Placental pericyte (primary cell): Measurements from ENCODE around the gene CLDN7. TPM values are rescaled to one million over a fixed set of nuclear protein-coding genes. Genes with fewer than 3 reads are reported as not detected.

Source experiments
- small RNA-seq: library from RNA; depleted of rRNA; stranded (forward); fragments of <200 nt; gene quantifications from one replicate; pipeline ENCODE3, GENCODE V24; 2012; ENCODE audit warnings: low replicate concordance
- total RNA-seq: library from RNA; depleted of rRNA; stranded (reverse); fragments of >200 nt; gene quantifications from 2 replicates; pipeline ENCODE4 v1.2.3, GENCODE V29; 2012

Gene CLDN7, protein sequence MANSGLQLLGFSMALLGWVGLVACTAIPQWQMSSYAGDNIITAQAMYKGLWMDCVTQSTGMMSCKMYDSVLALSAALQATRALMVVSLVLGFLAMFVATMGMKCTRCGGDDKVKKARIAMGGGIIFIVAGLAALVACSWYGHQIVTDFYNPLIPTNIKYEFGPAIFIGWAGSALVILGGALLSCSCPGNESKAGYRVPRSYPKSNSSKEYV
- 2.6 and 7.4 TPM in 2 replicates for total RNA-seq

DNA sequence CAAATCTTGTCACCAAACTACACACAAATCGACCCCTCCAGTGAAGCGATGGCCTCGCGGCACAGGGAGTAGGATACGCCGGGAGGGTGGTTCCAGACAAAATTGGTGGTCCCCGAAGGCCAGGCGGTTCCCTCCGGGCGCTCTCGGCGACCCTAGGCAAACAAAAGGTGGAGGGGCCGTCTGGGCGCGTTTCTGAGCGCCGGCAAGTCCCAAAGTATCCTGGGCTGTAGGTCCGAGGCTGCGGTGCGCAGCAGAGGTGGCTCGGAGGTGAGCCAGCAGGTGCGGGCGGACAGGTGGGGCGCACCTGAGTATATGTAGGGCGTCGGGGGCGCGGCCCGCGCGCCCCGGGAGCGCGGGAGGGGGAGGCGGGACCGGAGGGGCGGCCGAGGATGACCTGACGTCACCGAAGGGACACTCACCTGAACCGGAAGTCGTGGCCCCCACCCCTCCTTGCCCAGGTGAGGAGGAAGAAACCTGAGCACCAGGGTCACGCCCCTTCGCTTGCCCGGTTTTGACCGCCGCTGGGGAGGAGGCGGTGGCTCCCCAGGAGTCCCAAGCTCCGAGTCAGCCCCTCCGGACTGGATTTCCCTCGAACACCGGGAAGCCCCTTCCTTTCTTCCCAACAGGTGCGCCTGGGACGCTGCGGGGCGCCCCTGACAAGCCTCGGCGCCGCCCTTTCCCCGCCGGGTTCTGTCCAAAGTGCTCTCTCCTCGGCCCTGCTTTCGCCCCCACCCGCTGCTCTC is at the start of gene CLDN7:
Gene CLDN7 (minus strand): TSS at position 287 of the 743 bp plus-strand sequence. CDS start 435 bp downstream, outside the sequence.

GRCh38 chr17:7306911-7307685 is 44.8 kb upstream of the CLDN7 start, which contains the start of gene EIF5A:
Gene EIF5A, plus strand, starts transcription at chr17:7307628. Its CDS starts 2,008 bp downstream, at chr17:7309636.

GRCh38 chr17:7294614-7295153 is 32.4 kb upstream of the CLDN7 start, which contains the start of gene YBX2:
Gene YBX2, minus strand, starts transcription at chr17:7294639. Its CDS starts 139 bp downstream, at chr17:7294500.

DNA sequence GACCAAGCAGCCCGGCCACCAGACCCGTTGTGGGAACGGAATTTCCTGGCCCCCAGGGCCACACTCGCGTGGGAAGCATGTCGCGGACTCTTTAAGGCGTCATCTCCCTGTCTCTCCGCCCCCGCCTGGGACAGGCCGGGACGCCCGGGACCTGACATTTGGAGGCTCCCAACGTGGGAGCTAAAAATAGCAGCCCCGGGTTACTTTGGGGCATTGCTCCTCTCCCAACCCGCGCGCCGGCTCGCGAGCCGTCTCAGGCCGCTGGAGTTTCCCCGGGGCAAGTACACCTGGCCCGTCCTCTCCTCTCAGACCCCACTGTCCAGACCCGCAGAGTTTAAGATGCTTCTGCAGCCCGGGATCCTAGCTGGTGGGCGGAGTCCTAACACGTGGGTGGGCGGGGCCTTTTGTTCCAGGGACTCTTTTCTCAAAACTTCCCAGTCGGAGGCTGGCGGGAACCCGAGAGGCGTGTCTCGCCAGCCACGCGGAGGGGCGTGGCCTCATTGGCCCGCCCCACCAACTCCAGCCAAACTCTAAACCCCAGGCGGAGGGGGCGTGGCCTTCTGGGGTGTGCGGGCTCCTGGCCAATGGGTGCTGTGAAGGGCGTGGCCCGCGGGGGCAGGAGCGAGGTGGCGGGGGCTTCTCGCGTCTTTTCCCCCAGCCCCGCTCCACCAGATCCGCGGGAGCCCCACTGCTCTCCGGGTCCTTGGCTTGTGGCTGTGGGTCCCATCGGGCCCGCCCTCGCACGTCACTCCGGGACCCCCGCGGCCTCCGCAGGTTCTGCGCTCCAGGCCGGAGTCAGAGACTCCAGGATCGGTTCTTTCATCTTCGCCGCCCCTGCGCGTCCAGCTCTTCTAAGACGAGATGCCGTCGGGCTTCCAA is 19.0 kb upstream of the CLDN7 start, which contains the start of gene SLC2A4:
Gene SLC2A4 (plus strand): TSS at position 645 of the 879 bp plus-strand sequence. CDS start 217 bp downstream, at position 862.

DNA sequence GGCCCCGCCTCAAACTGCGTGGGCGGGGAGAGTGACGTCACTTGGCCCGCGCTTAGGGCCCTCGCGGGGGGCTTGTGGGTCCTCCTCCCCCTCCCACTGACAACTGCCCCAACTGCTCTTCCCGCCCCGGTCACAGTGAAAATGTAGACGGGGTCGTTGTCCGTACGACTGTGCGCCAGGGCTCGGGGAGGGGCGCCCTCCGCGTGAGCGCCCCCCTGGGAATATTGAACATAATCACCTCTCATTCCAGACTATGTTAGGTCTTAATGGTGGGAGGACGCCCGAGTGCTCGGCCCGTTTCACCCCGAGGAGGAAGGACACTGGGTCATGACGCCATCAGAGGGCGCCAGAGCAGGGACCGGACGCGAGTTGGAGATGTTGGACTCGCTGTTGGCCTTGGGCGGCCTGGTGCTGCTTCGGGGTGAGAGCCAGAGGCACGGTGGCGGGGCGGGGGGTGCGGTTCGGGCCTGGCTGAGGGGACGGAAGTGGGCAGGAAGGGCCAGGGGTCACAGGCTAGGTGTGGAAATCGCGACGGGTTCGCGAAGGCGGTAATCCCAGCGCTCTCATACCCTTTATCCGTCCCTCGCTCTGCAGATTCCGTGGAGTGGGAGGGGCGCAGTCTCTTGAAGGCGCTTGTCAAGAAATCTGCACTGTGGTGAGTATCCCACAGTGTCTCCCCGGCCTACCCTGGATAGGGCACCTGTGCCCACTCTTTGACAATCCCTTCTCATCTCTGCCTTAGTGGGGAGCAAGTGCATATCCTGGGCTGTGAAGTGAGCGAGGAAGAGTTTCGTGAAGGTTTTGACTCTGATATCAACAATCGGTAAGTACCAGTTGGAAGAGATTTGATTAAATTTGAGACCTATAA is 9.9 kb downstream of the CLDN7 start, which contains the start of gene ELP5:
Gene ELP5 (plus strand): TSS at position 40 of the 868 bp plus-strand sequence. CDS start 336 bp downstream, at position 376.

DNA sequence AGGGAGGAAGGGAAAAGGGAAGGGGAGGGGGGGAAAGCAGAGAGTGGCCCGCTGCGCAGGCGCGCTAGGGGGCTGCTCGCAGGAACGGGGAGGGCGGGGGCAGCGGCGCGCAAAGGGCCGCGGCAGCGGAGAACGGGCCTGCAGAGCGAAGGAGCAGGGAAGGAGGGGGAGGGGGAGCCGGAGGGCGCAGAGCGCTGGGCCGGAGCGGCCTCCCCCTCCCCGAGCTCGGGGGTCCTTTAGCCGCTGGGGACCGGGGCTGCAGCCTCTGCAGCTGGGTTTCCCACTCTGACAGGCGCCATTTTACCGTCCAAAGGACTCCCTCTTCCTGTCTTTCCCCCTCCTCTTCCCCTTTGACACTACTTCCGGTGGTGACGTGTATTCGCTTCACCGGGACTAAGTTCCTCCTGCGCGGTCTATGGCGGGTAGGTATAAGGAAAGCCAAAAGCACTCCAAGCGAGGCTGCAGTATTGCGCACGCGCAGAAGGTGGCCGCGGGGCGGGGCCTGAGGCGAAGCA is 10.6 kb downstream of the CLDN7 start, which contains the start of gene CTDNEP1:
Gene CTDNEP1 (minus strand): TSS at position 74 of the 515 bp plus-strand sequence. CDS start 438 bp downstream, outside the sequence.

DNA sequence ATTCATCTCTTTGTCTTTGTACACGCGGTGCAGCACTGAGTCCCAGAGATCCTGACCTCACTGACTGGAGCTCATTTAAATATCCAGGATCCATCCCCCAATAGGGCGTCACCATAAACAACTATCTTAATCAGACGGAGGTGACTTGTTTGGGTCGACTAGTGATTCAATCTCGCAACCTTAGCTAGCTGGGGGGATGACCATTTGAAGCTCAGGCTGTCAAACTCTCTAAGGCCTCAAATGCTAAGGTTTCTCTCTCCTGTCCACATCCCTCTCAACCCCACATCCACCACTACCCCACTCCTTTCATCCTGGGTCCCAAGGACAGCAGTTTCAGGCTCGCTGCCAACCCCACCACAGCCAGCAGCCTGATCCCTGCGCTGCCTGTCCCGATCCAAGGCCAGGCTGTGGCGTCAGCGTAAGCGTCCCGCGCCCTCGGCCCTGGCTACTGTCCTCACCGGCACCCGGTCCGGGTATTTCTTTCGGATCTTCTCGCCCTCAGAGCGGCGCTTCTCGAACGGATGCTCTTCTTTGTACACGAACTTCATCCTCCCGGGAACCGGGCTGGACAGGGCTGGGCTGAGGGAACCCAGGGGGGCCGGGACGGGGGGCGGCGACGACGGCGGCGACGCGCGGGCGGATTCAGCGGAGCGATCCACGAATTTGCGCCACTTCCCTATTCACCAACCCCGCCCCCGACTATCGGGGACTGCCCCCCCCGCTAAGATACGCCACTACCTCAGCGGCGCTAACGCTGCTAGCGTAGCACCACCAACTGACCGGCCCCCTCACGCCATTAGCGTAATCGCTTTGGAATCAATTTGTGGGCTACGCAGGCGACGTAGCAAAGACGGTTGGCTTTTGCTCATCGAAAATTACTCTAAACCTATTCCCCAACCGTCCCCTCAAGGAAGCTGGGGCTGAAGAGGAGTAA is 20.2 kb downstream of the CLDN7 start, which contains the start of gene GABARAP:
Gene GABARAP (minus strand): TSS at position 667 of the 934 bp plus-strand sequence. CDS start 119 bp downstream, at position 548.

DNA sequence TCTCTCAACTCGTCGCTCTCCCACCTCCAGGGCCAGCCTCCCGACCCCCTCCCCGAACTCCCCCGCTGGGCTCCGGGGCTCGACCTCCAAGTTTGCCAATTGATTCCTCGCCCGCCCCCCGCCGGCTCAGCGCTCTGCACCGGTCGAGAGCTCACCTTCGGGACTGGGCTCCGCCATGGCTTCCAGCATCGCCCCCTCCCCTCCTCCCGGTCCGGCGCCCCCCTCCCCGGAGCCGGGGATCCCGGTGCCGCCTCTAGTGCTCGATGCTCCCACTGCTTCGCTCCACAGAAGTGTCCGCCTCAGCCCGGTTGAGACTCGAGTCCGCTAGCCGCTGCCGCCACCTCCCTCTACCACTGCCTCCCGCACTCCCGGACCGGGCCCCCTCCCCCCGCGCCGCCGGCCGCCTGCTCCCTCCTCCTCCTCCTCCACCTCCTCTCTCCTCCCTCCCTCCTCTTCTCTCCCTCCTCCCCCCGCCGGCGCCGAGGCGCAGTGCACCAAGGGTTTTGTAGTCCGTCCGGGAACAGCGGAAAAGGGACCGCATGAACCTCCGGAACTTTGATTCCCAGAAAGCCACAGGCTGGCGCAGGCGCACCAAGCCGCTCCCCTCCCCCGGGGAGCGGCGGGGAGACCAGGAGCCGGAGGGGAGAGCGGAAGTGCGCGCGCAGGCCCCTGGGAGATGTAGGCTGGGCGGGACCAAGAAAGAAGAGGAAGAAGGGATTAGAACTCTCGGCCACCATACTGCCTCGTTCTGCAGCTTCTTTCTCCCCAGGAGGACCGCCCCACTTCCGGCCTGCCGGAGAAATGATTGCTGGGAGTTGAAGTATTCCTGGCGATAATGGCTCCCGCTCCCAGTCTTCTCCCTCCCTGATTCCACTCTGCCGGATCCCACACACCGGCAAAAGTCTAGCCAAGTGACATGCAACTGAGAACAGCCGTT is 22.9 kb downstream of the CLDN7 start, which contains the start of gene PHF23:
Gene PHF23 (minus strand): TSS at position 367 of the 937 bp plus-strand sequence. CDS start 178 bp downstream, at position 189.

GRCh38 chr17:7234083-7234951 is 28.0 kb downstream of the CLDN7 start, which contains the start of gene DVL2:
Gene DVL2, minus strand, starts transcription at chr17:7234517. Its CDS starts 255 bp downstream, at chr17:7234262.

GRCh38 chr17:7219812-7220592 is 42.3 kb downstream of the CLDN7 start, which contains the start of the genes ACADVL and DLG4:
Gene ACADVL, plus strand, starts transcription at chr17:7219938. Its CDS starts 47 bp downstream, at chr17:7219985.
Gene DLG4, minus strand, starts transcription at chr17:7219836.

Small RNA genes within 50 kb of the gene (small RNA-seq; reads per million reads assigned to genes)
- 141 reads per million, percentile 99 among the genes with 10 or more reads in this experiment for gene MIR324
- not detected for gene RF00019

Other genes with a start within 250 kb of the CLDN7 start
- 33.5 and 61.0 TPM in 2 replicates for gene RNASEK, start 249.9 kb downstream of the CLDN7 start, total RNA-seq
- gene BCL6B, start 239.4 kb downstream of the CLDN7 start, total RNA-seq: under 0.01 TPM in 1 of 2 replicates, not detected in the other
- gene SLC16A13, start 226.5 kb downstream of the CLDN7 start, total RNA-seq: 1.1 and 2.8 TPM in 2 replicates
- 1.1 TPM in 1 of 2 replicates, not detected in the other for gene SLC16A11, start 218.4 kb downstream of the CLDN7 start, total RNA-seq
- not detected in 2 replicates for gene CLEC10A, start 182.2 kb downstream of the CLDN7 start, total RNA-seq
- not detected in 2 replicates for gene ASGR2, start 147.7 kb downstream of the CLDN7 start, total RNA-seq
- gene ASGR1, start 83.1 kb downstream of the CLDN7 start, total RNA-seq: 0.86 and 1.5 TPM in 2 replicates
- gene DLG4, start 42.6 kb downstream of the CLDN7 start, total RNA-seq: 17.7 and 22.3 TPM in 2 replicates
- 126 and 188 TPM in 2 replicates for gene ACADVL, start 42.5 kb downstream of the CLDN7 start, total RNA-seq
- gene DVL2, start 28.0 kb downstream of the CLDN7 start, total RNA-seq: 82.8 and 90.8 TPM in 2 replicates
- gene PHF23, start 23.0 kb downstream of the CLDN7 start, total RNA-seq: 46.1 and 64.1 TPM in 2 replicates
- 124 and 548 TPM in 2 replicates for gene GABARAP, start 20.0 kb downstream of the CLDN7 start, total RNA-seq
- gene CTDNEP1, start 10.7 kb downstream of the CLDN7 start, total RNA-seq: 38.7 and 47.4 TPM in 2 replicates
- gene ELP5, start 10.3 kb downstream of the CLDN7 start, total RNA-seq: 27.4 and 44.0 TPM in 2 replicates
- gene SLC2A4, start 19.2 kb upstream of the CLDN7 start, total RNA-seq: 0.22 TPM in 1 of 2 replicates, not detected in the other
- not detected in 2 replicates for gene YBX2, start 32.2 kb upstream of the CLDN7 start, total RNA-seq
- gene EIF5A, start 45.1 kb upstream of the CLDN7 start, total RNA-seq: 599 and 1,060 TPM in 2 replicates
- gene GPS2, start 52.9 kb upstream of the CLDN7 start, total RNA-seq: 52.5 and 65.7 TPM in 2 replicates
- 22.1 and 25.2 TPM in 2 replicates for gene NEURL4, start 66.9 kb upstream of the CLDN7 start, total RNA-seq
- gene ACAP1, start 74.1 kb upstream of the CLDN7 start, total RNA-seq: 0.22 TPM in 1 of 2 replicates, not detected in the other
- 7.2 and 7.7 TPM in 2 replicates for gene KCTD11, start 89.7 kb upstream of the CLDN7 start, total RNA-seq
- gene TMEM95, start 92.7 kb upstream of the CLDN7 start, total RNA-seq: not detected in 2 replicates
- gene TNK1, start 118.6 kb upstream of the CLDN7 start, total RNA-seq: 0.22 TPM in 1 of 2 replicates, not detected in the other
- 23.6 and 28.1 TPM in 2 replicates for gene PLSCR3, start 132.0 kb upstream of the CLDN7 start, total RNA-seq
- 33.3 and 54.4 TPM in 2 replicates for gene TMEM256, start 141.6 kb upstream of the CLDN7 start, total RNA-seq
- gene NLGN2, start 145.4 kb upstream of the CLDN7 start, total RNA-seq: 5.2 and 5.7 TPM in 2 replicates
- not detected in 2 replicates for gene SPEM1, start 157.8 kb upstream of the CLDN7 start, total RNA-seq
- not detected in 2 replicates for gene SPEM2, start 163.1 kb upstream of the CLDN7 start, total RNA-seq
- gene SPEM3, start 166.4 kb upstream of the CLDN7 start, total RNA-seq: not detected in 2 replicates
- gene TMEM102, start 173.0 kb upstream of the CLDN7 start, total RNA-seq: 1.1 and 2.1 TPM in 2 replicates
- under 0.01 and 0.44 TPM in 2 replicates for gene FGF11, start 177.0 kb upstream of the CLDN7 start, total RNA-seq
- gene CHRNB1, start 182.6 kb upstream of the CLDN7 start, total RNA-seq: 2.9 and 3.3 TPM in 2 replicates
- 24.3 and 35.8 TPM in 2 replicates for gene ZBTB4, start 217.2 kb upstream of the CLDN7 start, total RNA-seq
- gene SLC35G6, start 219.0 kb upstream of the CLDN7 start, total RNA-seq: not detected in 2 replicates
- gene POLR2A, start 221.9 kb upstream of the CLDN7 start, total RNA-seq: 75.7 and 125 TPM in 2 replicates